GM21526 (cell line): ENCODE measurements around the gene CDHR2.

ENCODE experiments used
- ATAC-seq: cut with Tn5 transposase; IDR thresholded peaks from one replicate; pipeline ENCODE4 v1.9.1; 2021; ENCODE audit warnings: moderate library complexity; ENCODE audit not compliant: unreplicated experiment, low FRiP score

CDHR2 gene

GRCh38 chr5:176527246-176528222 is 21.6 kb upstream of the CDHR2 start:
- no peak for ATAC-seq

DNA sequence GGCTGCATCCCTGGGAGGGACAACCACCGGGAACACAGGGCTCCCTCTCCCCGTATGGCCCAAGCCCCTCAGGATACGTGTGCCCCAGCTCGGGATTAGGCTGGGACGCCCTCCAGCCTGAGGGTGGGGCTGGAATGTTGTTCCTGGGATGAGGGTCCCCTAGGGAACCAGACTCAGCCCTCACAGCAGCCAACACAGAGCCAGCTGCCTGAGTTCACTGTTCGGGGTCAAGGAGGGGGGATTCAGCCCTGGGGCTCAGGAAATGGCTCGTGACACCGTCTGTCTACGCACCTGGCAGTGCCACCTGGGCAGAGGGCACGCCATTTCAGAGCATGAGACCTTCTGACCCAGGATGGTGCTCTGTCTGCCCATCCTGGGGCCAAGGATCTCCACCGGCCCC is 20.8 kb upstream of the CDHR2 start:
- no peak for ATAC-seq

- ATAC-seq, result no peak
These were observed 20.4 kb upstream of the CDHR2 start for GRCh38 chr5:176528761-176529115.

DNA sequence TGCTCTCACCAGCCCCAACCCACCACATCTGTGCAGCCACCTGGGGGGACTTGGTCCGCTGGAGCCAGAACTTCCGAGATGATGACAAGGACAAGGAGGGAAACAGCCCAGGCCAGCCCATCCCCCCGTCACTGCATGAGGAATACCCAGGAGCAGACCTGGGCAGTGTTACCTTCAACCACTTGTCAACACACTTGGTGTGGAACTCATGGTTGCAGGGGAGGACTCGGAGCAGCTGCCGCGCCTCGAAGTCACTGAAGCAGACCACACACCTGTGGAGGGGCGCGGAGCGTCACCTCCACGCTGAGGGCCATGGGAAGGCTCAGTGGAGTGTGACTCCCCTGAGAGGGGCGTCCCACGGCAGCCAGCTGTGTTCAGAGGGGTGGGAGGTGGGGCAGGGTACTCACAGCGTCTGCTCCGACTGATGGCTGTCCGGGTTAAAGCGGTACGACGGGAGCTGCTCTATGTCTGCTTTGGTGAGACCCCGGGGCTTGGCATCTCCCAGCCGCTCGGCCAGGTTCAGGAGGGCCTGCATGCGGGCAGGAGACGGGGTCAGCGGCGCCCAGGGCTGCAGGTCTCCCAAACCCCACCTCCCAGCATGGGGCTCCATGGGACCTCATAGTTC is 19.9 kb upstream of the CDHR2 start:
- ATAC-seq, result no peak

- ATAC-seq, result no peak
These were observed 19.4 kb upstream of the CDHR2 start for GRCh38 chr5:176529741-176530141.

DNA sequence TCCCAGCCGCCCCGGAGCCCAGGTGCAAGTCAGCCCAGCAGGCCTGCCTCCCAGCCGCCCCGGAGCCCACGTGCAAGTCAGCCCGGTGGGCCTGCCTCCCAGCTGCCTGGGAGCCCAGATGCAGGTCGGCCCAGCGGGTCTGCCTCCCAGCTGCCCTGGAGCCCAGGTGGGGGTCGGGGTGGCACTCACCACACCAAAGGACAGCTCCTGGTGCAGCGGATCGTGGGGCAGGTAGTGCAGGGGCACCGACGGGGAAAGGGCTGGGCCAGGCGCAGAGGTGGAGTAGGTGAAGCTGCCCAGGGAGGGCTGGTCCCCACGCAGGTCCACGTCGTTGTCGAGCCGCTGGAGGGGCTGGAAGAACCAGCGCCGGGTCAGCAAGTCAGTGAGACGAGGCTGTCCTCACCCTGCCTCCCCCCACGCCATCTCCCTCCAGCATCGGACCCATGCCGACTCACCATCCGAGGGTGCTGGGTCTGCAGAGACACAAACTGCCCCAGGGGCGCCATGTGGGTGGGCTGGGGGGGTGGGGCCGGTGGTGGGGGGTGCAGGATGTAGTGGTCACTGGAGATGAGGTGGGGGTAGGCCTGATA is 18.7 kb upstream of the CDHR2 start:
- ATAC-seq, result no peak

DNA sequence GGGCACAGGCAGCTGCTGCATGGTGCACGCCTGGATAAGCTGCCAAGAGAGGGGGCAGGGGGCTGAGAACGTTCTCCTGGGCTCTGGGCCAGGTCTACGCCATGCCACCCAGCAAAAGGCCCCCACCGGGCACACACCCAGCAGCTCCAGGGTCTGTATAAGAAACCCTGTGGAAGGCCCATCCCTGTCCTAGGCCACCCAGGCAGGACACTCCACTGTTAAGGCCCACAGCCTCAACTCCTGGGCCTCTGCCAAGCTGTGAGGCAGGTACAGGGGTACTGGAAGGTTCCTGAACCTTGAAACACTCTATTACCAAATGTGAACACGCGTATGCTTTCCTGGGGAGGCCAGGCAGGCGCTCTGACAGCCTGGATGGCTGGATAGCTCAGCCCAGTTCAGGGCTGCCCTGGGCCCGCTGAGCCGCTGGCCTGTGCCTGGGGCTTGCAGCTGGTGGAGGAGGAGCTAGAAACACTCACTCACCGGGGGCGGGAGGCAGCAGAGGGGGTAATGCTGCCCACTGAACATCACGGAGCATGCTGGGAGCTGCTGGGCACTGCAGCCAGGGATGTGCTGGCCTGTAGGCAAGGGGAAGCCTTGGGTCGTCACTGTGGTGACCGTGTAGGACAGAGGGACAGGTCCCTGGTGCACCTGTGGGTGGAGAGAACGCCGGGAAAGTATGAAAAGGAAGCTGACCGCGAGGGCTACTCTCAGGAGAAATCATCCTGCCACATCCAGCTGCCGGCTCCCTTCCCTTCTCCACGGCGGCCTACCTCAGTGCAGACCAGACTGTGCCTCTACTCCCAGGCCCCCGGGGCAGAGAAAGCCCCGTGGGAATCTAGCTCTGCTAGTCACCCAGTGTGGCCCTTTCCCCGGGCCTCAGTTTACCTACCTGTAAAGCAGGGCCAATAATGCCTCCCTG is 17.9 kb upstream of the CDHR2 start:
- no peak for ATAC-seq

DNA sequence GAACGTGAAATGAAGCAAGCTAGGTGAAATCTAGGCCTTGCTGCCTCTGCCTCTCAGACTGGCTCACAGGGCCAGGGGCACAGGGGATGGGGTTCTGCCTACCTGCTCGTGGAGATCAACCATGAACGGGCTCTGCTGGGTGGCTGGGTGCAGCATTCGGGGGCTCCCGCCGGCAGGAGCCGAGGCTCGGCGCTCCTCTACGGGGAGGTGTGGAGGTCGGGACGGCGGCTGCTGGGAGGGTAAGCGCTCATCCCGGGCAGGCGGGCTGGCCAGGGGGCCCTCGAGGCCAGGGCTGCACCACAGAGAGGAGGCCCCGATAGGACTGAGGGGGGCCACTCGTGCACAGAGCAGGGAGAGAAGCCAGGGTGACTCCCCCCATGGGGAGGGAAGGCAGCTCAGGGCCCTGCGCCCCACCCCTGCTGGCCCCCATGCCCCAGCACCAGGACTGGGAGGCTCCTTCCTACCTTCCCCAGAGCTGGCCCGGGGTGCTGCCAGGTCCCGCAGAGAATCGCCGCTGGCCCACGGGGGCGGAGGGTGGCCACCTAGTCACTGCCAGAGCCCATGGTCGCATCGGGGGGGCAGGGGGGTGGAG is 17.1 kb upstream of the CDHR2 start:
- ATAC-seq, result no peak

DNA sequence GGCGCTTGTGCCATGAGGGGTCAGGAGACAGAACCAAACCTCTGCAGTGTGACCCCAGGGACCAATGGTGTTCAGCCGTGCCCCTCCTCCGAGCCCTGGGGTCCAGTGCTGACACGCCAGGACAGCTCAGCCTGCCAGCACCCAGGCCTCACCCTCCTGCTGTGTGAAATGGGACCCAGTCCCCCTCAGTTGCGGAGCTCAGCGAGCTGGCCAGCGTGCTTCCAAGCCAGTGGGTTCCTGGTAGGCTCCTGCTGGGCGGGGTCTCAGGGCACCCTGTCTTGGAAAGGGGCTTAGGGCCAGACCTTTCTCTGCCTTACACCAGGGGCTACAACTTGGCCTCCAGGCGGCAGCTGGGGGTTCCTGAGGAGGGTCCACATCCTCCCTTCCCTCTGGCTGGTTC is 16.3 kb upstream of the CDHR2 start:
- ATAC-seq, result no peak

- no peak for ATAC-seq
These were observed 15.8 kb upstream of the CDHR2 start for GRCh38 chr5:176533390-176533789.

GRCh38 chr5:176533894-176534611 is 15.1 kb upstream of the CDHR2 start:
- ATAC-seq, result no peak

DNA sequence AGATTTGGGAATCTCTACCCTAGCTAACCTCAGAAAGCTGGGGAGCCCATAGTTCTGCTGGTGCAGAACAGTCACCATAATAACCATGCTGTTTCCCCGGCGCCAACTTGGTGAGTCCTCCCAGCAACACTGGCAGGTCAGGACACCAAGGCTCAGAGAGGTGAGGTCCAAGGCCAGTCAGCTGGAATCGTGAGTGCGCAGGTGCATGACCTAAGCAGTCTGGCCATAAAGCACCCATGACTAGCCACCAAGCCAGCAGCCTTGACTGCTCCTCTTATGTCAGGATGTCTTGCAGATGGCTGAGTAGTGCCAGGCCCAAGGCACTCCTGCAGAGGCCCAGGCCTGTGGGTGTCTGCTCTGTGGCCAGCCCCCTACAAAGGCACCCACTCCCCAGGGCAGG is 14.5 kb upstream of the CDHR2 start:
- ATAC-seq, result no peak

GRCh38 chr5:176535101-176535663 is 14.0 kb upstream of the CDHR2 start:
- ATAC-seq, result no peak

DNA sequence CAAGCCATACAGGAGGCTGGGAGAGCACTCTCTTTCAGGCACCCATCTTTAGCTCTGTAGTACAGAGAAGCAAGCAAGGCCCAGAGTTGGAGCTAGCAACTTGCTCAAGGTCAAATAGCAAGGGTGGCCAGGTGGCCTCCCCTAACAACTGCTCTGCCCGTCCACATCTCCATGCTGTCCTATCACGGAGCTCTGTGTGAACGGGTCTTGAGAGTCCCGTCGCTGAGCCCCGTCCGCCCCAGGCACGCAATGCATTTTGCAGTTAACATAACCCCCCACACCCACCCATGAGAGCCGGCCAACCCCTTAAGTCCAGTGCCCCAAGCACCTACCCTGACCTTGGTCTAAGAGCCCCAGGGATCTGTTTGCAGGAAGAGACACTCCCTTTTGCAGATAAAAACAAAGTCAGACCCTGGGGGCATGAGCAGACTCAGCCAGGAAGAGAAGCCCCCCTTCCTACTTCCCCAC is 13.4 kb upstream of the CDHR2 start:
- no peak for ATAC-seq

- ATAC-seq, result no peak
These were observed 12.8 kb upstream of the CDHR2 start for GRCh38 chr5:176536132-176536901.

DNA sequence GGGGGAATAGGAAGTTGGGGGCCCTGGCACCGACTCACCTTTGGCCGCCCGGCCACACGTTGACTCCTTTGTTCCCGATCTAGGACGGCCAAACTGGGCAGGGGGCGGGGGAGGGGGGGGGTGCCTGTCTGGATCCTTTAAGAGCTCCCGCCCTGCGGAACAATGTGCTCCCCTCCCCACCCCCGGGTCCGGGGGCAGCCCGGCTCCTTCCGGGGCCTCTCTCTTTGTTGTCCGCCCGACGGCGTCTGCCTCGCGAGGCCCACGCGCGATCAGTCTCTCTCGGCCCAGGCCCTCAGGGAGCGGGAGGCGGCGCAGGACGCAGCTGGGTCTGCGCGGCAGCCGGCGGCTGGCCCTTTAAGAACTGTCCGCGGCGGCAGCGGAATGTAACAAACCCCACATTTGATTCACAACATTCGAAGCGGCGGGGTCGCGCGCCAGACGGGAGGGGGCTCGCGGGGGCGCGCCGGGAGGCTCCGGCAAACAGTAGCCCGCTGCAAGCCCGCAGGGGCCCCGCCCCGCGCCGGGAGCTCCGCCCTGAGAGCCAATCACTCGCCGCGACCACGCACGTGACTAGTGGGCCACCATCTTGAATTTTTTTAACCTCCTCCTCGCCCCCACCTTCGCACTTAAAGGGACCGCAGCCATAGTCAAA is 12.1 kb upstream of the CDHR2 start, which contains the start of gene RNF44:
RNF44 (minus strand) TSS at position 501 of the 652 bp plus-strand sequence. CDS start 4,930 bp downstream, outside the sequence.
- ATAC-seq, result peak; percentile 49

- ATAC-seq, result peak; percentile 67
These were observed 11.4 kb upstream of the CDHR2 start for GRCh38 chr5:176537554-176538229.
